Measurements from ENCODE around the gene TTC14.

TTC14 gene

GRCh38 chr3:180601688-180602666 lies at the start of gene TTC14:
Gene TTC14, plus strand, starts transcription at chr3:180602163. Its CDS starts 99 bp downstream, at chr3:180602262.
- CTCF ChIA-PET = interaction anchor here (0.9 to 2.1 kb wide), 11 partner anchors 11 to 875 kb away, joined by 3 to 9 read pairs (median 4); no protein-coding TSS in a partner anchor
- POLR2A ChIA-PET = interaction anchor here (0.6 to 1.2 kb wide), 3 partner anchors 10 to 16 kb away, joined by 3 to 5 read pairs (median 5); no protein-coding TSS in a partner anchor
- DNase-seq (ENCODE audit: extremely low spot score) = peak; percentile 93
- TF ChIP-seq CTCF (IDR thresholded peaks at IDR 0.05; ENCODE audit: control extremely low read depth, extremely low read depth, low read depth, missing control alignments) = peak; percentile 24

DNA sequence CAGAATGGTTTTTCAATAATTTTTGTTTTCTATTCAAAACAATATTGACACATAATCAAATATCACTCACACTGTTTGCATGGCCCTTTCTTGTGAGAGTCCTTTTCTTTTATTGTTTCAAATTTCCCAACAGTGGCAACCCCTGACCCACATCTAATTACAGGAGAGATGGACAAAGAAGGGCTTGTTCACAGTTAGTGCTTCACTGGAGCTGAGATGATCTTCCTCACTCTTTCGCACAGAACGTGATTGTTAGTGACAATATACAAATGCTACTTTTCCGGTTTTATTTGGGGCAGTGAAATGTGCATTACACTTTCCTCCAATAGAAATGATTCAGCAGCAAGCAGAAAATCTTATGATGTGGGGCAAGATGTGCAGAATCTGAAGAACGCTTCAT lies 38.6 kb upstream of the TTC14 start:
- no peak for TF ChIP-seq CTCF (IDR thresholded peaks at IDR 0.05; ENCODE audit: control extremely low read depth, extremely low read depth, low read depth, missing control alignments)
- ChIA-PET CTCF (interaction anchor here (1.2 kb wide), 1 partner anchor 634 kb away, joined by 3 read pairs; no protein-coding TSS in a partner anchor), POLR2A (no interaction called here)
- no peak for DNase-seq (ENCODE audit: extremely low spot score)

DNA sequence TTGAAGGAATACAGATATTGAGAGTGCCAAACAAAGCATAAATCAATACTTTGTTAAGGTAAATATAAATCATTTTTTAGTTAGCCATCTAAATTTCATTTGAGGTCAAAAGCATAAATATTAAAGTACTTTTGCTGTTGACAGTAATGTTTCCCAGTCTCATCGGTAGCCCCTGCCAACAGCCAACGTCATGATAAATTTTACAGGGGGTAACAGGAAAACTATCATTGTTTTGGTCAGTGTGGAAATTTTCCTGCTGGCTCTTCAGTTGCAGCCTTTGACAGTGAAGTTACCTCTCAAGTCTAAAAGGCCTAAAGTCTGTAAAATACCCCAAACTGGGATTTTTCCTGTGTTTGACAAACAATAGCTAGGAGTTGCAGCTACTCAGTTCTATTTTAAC lies 37.3 kb upstream of the TTC14 start:
- CTCF ChIA-PET = no interaction called here
- no peak for TF ChIP-seq CTCF (IDR thresholded peaks at IDR 0.05; ENCODE audit: control extremely low read depth, extremely low read depth, low read depth, missing control alignments)
- POLR2A ChIA-PET = no interaction called here
- no peak for DNase-seq (ENCODE audit: extremely low spot score)

- ChIA-PET CTCF (no interaction called here), POLR2A (no interaction called here)
- DNase-seq (ENCODE audit: extremely low spot score) = no peak
- no peak for TF ChIP-seq CTCF (IDR thresholded peaks at IDR 0.05; ENCODE audit: control extremely low read depth, extremely low read depth, low read depth, missing control alignments)
These were observed 31.7 kb upstream of the TTC14 start for GRCh38 chr3:180570238-180570637.

DNA sequence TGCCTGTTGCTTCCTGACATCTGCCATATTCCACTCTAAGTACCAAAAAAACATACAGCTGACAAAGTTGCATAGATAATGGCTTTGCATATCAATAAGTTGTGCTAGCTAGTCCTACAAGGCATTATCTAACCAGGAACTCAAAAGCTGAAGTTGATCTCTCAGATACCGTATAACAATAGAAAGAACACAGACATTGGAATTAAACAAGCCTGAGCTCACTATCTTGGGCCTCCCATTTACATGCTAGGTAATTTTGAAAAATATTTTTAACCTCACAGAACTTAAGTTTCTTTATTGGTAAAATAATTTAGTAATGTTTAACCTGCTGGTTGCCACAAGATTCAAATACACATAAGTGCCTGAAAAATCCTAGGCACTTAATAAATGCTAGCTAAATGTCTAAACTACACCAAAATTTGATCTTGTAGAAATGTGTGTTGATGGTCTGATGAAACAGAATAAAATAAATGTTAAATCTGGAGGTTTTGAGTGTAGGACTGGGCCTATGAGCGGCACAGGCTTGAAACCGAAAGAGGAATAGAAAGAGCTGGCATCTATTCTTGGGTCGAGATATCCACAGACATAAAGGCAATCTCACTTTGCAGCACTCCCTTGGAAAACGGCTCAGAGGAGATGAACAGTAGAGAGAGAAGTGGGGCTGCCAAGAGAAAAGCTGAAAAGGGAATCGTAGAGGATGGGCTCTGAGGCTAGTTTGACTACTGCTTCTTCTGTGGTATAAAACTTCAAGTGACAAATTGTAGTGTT lies 29.9 kb upstream of the TTC14 start:
- ChIA-PET POLR2A (no interaction called here), CTCF (interaction anchor here (1.0 kb wide), 1 partner anchor 21 kb away, joined by 3 read pairs; no protein-coding TSS in a partner anchor)
- DNase-seq (ENCODE audit: extremely low spot score) = peak; percentile 8
- TF ChIP-seq CTCF (IDR thresholded peaks at IDR 0.05; ENCODE audit: control extremely low read depth, extremely low read depth, low read depth, missing control alignments) = no peak

GRCh38 chr3:180575571-180575970 lies 26.4 kb upstream of the TTC14 start:
- ChIA-PET POLR2A (no interaction called here), CTCF (interaction anchor here (2.3 kb wide), 1 partner anchor 9 kb away, joined by 8 read pairs; no protein-coding TSS in a partner anchor)
- no peak for DNase-seq (ENCODE audit: extremely low spot score)
- TF ChIP-seq CTCF (IDR thresholded peaks at IDR 0.05; ENCODE audit: control extremely low read depth, extremely low read depth, low read depth, missing control alignments) = no peak

All from GM10248 (cell line).